ENCODE measurements around the gene RGMA. TPM values are rescaled to one million over a fixed set of nuclear protein-coding genes. Genes with fewer than 3 reads are reported as not detected.

The RGMA gene
- polyA plus RNA-seq, 1 experiment: 0.17 TPM

GRCh38 chr15:93044301-93045190 lies 44.5 kb downstream of the RGMA start:
- no peak overlapping the region for H3K4me3 ChIP-seq (ENCODE audit: low read depth, low read length)
- H3K27me3 ChIP-seq (ENCODE audit: control insufficient read depth, insufficient read depth, low read length): peaks cover 3% of the 10 kb centered on the region
- POLR2A ChIA-PET: no interaction called here
- no peak overlapping the region for H3K27ac ChIP-seq (ENCODE audit: low read depth, low read length)
- no peak for TF ChIP-seq CTCF (IDR thresholded peaks at IDR 0.05; ENCODE audit: low read depth, low read length)
- no peak for DNase-seq (ENCODE audit: low read depth, low spot score)
- H3K9me3 ChIP-seq (ENCODE audit: control insufficient read depth, insufficient read depth, low read length): peaks cover 6% of the 10 kb centered on the region; the same call in 1 of the 2 replicates
- CTCF ChIA-PET: interaction anchor here (1.0 kb wide), 1 partner anchor 1075 kb away, joined by 3 read pairs; no protein-coding TSS in a partner anchor

GRCh38 chr15:93043621-93044300 lies 45.2 kb downstream of the RGMA start:
- TF ChIP-seq CTCF (IDR thresholded peaks at IDR 0.05; ENCODE audit: low read depth, low read length): no peak
- DNase-seq (ENCODE audit: low read depth, low spot score): no peak
- H3K9me3 ChIP-seq (ENCODE audit: control insufficient read depth, insufficient read depth, low read length): peaks cover 6% of the 10 kb centered on the region; the same call in 1 of the 2 replicates
- H3K27me3 ChIP-seq (ENCODE audit: control insufficient read depth, insufficient read depth, low read length): no peaks in the 10 kb centered on the region
- H3K27ac ChIP-seq (ENCODE audit: low read depth, low read length): no peak overlapping the region
- H3K4me3 ChIP-seq (ENCODE audit: low read depth, low read length): no peak overlapping the region
- ChIA-PET POLR2A (no interaction called here), CTCF (interaction anchor here (1.0 kb wide), 1 partner anchor 1076 kb away, joined by 3 read pairs; no protein-coding TSS in a partner anchor)

GRCh38 chr15:93042691-93043378 lies 46.2 kb downstream of the RGMA start:
- POLR2A ChIA-PET: no interaction called here
- Histone ChIP-seq H3K4me3 (ENCODE audit: low read depth, low read length) (no peak overlapping the region), H3K27ac (ENCODE audit: low read depth, low read length) (no peak overlapping the region), H3K27me3 (ENCODE audit: control insufficient read depth, insufficient read depth, low read length) (no peaks in the 10 kb centered on the region), H3K9me3 (ENCODE audit: control insufficient read depth, insufficient read depth, low read length) (peaks cover 6% of the 10 kb centered on the region; the same call in 1 of the 2 replicates)
- CTCF ChIA-PET: no interaction called here
- DNase-seq (ENCODE audit: low read depth, low spot score): no peak
- TF ChIP-seq CTCF (IDR thresholded peaks at IDR 0.05; ENCODE audit: low read depth, low read length): no peak

- peaks cover 6% of the 10 kb centered on the region; the same call in 1 of the 2 replicates for H3K9me3 ChIP-seq (ENCODE audit: control insufficient read depth, insufficient read depth, low read length)
- POLR2A ChIA-PET: no interaction called here
- CTCF ChIA-PET: interaction anchor here (1.7 kb wide), 1 partner anchor 1078 kb away, joined by 5 read pairs; no protein-coding TSS in a partner anchor
- no peak overlapping the region for H3K4me3 ChIP-seq (ENCODE audit: low read depth, low read length)
- no peaks in the 10 kb centered on the region for H3K27me3 ChIP-seq (ENCODE audit: control insufficient read depth, insufficient read depth, low read length)
- no peak overlapping the region for H3K27ac ChIP-seq (ENCODE audit: low read depth, low read length)
- DNase-seq (ENCODE audit: low read depth, low spot score): no peak
- no peak for TF ChIP-seq CTCF (IDR thresholded peaks at IDR 0.05; ENCODE audit: low read depth, low read length)
Observed at GRCh38 chr15:93042211-93042610, 46.8 kb downstream of the RGMA start.

Measured in AG04450 (cell line).